HG03520 (cell line): ENCODE results near the gene ARAP1.

Experiments used
- ATAC-seq: cut with Tn5 transposase; IDR thresholded peaks from one replicate; pipeline ENCODE4 v1.9.1; 2021; ENCODE audit warnings: mild to moderate bottlenecking, moderate library complexity; ENCODE audit not compliant: unreplicated experiment

ARAP1 gene

DNA sequence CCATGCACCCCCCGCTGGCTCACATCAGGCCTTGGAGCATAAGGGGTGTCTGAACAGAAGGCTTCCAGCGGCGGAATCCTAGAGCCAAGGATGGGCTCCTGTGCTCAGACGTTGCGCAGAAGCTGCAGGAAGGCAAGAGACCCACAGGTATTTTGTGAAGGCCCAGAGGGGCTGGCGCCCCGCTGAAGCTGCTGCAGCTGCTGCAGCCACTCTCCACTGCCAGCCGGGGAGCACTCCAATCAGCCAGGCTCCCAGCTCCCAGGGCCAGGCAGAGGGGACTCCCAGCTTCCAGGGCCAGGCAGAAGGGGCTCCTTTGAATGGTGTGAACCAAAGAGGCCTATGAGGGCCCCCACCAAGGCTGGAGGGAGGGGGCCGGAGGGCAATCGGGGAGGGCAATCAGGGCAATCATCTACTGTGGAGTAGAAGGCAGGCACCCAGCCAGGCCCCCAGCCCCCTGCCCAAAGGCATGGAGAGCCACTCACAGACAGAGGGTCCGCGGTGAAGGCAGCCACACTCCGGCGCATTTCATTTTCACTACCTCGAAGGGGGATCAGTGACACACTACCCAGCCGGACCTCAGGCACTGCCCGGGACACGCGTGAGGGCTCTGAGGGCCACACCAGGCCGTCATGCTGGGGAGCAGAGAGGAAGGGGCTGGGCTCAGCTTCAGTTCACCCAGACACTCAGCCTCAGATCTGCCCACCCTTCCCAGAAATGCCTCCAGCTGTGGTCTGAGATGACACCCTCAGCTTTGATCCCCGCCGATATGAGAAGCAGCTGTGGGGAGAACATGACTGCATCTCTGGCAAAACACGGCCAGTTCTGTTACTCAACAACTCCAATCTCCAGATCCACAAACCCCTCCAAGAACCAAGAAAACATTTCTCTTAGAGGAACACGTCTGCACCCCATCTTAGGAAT is 66.4 kb downstream of the ARAP1 start:
- no peak for ATAC-seq

DNA sequence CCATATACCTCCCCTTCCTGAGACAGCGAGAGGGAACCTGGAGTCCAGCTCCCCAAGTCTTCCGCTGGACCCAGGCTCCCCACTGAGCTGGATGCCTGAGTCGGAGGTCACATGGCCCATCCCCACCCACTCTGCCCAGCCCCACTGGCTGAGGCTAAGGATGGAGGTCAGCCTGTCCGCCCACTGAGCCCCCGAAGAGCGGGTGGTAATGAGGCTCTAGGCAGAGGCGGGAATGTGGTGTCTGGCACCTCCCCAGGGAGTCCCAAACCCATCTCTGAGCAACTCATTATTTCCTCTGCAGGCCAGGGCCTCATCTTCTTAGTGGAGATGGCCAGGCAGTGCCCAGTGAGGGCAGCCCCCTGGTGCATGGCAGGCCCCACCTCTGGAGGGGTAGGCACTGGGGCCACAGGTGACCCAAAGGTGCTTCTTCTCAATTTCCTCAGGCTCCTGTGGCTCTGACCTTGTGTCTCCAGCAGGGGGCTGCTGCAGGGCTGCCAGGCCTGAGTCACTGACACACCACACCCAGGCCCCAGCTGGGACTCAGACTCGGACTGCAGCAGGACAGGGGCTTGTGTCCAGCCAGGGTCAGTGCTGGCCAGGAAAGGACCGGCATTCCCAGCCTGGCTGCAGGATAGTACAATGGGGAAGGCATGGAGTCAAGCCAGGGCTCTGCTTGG is 67.8 kb downstream of the ARAP1 start:
- ATAC-seq, result no peak

DNA sequence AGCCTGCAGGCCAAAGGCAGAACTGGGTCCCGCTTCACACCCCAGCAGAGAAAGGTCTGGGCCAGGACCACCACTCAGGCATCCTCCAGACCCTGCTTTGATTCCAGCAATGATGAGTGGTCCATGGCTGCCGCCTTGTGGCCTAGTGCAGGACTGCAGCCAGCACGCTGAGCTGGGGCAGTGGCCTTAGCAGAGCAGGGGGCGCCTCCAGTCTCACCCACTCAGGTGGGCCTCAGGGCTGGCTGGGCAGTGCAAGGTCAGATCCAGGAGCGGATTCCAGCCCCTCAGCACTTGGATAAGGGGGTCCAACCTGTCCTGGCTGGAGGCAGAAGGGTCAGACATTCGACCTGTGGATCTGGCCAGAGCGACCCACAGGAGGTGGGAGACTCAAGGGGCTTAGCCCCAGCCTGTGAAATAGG is 68.4 kb downstream of the ARAP1 start:
- ATAC-seq, result no peak

DNA sequence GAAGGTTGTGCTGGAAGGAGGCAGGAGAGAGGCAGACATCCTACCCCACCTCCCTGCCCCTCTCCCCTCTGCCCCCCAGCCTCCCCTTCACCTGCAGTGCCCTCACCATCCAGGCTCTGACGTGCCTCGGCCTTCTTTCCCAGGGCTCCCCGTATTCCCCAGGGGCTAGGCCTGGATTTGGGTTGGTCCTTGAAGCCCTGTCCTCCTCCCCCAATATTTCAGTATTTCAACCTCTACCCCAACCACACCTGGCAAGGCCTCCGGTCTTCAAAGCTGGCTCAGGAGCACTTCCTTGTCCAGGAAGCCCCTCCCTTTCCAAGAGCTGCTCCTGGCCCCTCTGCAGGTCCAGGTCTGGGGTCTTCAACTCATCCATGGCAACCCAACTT is 69.4 kb downstream of the ARAP1 start:
- ATAC-seq, result no peak

DNA sequence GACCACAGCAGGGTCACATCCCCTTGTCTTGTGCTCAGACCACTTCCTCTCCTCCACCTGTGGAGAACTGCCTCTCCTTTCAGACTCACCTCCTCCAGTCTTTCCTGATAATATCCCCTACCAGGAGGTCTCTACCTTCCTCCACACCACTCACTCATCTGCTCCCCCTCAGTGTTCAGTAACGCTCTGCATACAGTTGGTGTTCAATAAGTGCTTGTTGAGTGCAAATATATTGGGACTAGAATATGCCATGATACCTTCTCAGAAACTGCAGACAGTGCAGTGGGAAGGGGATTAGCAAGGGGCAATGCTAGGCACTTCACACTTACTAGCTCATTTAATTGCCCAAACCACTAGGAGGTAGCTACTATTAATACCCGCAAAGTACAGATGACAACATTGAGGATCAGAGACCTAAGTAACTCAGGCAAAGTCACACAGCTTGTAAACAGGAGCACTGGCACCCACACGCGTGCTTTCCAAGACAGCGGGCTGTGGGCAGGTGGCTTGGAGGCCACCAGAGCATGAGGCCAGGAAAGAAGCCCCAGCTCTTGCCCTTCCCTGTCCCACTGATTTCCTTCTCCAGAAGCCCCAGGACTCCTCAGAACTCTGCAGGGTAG is 69.9 kb downstream of the ARAP1 start:
- no peak for ATAC-seq

DNA sequence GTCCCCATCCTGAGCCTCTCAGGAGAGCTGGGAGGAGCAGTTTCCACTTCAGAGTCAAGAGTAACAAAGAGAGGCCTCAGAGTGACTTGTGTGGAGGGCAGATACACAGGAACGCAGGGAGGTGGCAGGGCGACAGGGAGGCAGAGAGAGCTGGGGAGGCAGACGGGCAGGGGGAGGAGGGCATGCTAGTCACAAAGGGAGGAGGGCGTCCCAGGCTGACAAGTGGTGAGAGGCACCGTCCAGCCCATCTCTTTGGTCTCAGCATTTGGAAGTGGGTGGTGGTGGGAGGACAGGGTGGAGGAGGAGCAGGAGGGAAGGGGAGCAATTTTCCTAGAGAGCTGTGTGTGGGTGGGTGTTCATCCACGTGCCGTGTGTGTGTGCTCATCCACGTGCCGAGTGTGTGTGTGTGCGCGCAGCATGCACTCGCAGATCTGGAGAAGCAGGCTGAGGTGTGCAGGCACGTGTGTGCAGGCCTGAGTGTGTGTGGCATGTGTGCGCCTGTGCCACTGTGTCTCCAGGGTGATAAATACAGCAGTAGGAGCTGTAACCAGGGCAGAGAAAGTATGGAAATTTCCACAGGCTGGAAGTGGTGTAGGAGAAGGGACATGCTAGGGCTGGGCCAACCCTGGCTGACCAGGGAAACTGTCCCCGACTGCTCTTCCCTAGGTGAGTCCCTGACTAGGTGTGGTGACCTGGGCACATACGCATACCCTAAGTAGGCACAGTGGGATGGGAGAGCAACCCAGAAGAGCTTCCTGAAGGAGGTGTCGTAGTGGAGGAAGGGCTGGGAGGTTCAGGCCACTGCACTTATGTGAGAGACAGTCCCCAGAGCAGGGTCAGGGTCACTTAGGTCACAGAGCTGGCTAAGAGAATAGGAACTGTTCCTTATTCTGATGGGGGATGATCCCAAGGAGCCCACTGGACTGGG is 70.7 kb downstream of the ARAP1 start:
- no peak for ATAC-seq

DNA sequence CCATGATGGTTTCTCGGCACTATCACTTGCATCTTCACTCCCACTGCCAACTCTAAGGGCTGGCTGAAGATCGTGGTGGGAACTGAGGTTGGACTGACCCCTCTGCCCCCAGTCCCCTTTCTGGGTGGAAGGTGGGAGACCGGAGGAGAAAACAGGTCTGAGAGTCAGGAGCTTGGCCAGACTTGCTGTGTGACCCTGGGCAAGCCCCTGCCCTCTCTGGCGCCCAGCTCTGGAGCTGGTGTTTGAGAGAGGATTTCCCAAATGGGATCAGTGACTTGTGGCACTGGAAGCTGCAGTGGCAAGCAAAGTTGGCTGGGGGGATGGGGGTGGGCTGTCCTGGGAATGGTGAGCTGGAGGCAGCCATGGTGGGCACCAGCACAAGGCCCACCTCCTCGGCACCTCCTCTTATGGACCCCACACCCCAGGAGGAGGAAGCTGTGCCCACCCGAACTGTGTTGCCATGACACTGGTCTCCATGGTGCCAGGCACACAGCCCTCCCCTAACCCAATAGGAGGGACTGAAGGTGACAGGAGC is 71.5 kb downstream of the ARAP1 start:
- no peak for ATAC-seq

DNA sequence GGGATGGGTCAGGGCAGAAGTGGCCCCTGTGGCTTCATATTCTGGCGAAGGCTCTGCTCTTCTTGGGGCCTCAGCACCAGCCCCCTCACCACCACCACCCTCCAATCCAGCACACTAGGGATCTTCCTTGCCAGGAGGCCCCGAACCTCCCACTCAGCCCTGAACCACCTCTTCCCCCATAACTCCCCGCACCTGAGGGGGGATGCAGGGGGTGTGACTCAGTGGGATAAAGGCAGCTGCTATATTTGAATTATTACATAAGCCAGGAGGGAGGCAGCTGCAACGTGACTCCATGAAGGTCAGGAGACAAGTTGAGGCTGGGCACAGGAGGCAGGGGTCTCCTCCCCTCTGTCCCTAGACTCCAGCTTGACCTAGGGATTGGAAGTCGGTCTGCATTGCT is 72.3 kb downstream of the ARAP1 start:
- ATAC-seq, result no peak

DNA sequence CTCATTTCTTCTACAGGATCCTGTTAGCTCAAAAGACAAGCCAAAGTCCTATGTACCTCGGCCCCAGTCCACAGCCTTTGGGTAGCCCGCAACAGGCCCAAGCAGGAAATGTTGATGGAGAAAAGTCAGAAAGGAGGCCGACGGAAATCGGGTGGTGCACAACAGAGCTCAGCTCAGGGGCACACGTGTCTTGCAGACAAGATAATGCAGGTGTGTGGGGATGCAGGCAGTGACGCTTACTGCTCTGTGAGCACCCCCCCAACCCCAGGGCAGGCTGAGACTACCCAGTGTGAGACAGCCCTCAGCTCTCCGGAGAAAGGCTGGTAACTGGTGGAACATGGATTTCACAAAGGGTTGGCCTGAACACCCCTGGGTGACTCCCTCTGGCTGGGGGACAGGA is 73.7 kb downstream of the ARAP1 start:
- ATAC-seq, result no peak

DNA sequence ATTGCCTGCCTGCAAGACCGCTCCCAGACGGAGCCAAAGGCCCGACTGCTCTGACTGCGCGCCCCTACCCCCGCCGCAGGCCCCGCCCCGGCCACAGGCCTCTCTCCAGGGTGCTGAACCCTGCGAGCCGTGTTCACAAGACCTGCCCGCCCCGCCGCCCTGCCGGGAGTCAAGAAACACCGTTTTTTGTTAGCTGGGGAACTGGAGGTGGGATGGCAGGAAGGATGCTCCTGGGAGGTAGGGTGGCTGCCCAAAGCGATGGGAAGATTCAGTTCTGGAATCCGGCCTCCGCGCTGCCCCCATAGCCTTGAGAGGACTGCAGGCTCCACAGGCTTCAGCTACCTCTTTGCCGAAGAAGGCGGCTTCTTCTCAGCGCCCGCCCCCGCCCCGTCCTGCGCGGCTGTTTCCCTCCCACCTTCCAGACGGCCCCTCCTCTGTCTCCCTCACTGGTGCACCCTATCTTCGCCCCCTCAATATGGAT is 75.3 kb downstream of the ARAP1 start:
- ATAC-seq, result no peak

DNA sequence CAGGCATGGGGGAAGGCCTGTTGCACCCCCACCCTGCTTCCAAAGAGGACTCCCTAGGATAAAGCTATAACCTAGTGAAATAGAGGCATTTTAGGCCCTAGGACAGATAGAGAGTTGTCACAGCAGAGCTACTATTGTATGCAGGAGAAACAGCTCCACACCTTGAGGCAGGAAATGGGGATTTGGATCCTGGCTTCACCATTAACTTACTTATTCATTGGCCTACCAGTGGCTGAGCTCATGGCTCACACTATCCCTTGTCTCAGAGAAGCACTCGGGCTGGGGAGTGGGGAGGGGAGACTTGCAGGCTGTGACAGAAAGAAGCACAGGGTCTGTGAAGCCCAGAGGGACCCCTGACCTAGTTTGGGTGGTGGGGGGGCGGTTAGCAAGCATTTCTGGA is 77.0 kb downstream of the ARAP1 start:
- ATAC-seq, result no peak

DNA sequence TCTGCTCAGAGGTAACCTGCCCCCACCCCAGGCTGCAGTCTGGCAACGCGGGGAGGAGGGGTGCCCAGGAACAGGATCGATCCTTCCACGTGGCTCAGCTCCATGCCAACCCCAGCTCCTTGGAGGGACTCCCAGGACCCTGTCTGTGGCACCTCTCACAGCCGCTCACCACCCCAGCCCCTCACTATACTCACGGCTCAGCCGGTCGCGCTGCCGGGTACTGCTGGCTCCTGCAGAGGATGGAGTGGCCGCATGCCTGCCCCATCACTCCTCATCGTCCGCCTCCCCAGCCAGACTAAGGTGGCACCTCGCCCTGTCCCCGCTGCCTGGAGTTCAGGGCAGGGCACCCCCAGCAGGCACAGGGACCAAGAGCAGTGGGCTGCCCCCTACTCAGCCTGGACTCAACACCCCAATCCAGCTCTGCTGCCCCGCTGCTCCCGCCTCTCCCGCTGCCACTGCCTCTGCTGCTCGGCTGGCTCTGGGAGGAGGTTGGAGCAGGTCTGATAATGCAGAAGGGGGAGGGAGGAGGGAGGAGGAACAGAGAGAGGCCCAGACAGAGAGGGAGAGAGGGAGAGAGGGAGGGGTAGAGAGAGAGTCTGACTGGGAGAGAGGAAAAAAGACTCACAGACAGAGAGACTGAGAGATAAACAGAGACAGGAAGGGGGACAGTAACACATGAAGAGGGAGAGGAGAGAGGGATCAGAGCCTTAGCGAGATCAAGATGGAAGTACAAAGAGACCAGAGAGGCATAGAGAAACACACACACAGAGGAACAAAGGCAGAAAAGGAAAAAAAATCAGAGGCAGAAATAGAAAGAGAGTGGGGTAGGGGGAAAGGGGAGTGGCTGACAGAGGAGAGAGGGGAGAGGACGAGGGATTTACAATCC is 78.0 kb downstream of the ARAP1 start, which contains the start of gene PDE2A:
Gene PDE2A (minus strand): TSS at position 480 of the 886 bp plus-strand sequence. CDS start 215 bp downstream, at position 265.
- no peak for ATAC-seq

DNA sequence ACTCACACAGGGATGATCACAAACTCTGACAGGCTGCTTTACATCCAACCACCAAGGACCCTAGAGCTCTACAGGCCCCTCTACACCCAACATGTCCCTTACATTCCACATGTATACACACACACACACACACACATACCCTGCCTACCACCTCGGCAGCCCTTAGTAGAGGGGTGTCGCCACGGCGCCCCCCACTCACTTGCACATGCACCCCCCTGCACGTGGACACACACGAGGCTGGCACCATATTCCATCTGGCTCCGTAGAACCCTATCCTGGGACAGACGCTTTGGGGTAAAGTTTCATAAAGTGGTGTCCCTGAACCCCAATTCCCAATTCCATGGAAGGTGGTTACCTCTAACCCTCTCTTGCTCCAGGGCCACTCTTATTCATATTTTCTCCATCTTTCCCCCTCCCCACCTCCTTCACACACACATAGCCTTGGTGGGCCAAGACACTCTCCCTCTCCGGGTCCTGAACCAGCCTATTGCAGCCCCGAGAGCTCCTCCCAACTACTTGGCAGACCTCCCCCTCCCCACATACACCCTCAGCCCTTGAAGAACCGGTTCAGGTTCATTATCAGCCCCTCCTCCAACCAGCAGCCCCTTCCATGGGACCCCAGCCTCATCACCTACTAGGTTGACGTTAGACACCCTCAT is 78.8 kb downstream of the ARAP1 start:
- ATAC-seq, result no peak

DNA sequence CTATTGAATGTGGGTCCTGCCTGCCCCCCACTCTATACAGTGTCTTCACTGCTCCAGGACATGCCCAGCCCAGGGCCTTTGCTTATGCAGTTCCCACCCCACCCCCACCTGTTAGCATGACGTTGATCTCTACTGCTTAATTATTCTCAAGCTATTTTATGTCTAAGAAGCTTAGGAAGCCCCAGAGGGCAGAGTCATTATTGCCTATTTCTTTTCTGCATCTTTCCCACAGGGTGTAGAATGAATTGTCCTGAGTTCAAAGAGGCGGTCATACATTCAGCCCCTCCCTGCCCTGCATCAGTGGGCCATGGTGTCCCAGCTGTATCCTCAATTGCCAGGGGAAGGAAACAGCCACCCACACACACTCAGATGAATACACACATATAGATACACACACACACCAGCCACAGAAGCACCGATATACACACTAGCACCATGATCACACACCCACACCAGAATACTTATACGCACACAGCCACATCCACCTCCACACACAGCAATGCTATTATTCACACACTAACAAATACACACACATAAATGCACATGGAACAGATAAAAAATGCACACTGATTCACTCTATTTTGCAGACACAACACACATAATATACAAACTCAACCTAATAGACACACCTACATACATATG is 79.5 kb downstream of the ARAP1 start:
- no peak for ATAC-seq

DNA sequence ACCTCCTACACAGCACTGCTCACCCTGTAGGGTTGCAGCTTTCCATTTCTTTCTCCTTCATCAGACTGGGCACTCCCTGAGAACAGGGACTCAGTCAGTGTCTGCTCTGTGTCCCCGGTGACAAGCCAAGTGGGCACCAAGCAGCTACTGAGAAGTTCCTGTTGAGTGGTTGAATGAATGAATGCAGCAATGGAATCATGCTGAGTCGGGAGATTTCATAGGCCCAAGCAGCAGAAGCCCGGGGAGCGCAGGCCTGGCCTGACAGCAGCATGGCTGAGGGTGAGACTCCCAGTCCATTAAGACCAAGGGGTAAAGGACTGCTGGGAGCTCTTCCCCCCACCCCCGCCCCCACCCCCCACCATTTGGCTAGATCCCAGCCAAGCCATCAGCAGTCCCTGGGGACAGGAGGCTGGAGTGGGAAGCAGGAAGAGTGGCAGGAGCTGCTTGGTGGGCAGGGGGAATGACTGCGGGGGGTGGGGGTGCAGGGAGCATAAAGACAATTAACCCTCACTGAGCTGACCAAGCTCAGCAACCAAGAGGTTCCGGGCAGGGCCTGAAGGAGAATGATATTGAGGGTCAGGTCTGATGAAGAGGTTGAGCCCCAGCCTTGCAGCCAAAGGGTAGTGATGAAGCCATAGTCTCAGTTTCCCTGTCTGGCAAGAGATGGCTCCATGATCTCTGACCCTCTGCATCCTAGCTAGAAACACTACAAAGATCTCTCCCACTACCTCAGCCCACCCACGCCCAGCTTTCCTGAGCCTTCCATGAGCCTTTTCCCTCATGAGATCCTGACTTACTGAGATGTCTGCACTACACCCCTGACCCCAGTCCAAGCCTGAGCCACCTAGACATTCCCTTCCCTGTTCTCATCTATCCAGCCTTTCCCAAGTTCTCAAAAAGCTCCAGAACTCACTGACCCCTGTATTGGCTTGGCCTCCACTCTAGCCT is 80.8 kb downstream of the ARAP1 start:
- no peak for ATAC-seq

DNA sequence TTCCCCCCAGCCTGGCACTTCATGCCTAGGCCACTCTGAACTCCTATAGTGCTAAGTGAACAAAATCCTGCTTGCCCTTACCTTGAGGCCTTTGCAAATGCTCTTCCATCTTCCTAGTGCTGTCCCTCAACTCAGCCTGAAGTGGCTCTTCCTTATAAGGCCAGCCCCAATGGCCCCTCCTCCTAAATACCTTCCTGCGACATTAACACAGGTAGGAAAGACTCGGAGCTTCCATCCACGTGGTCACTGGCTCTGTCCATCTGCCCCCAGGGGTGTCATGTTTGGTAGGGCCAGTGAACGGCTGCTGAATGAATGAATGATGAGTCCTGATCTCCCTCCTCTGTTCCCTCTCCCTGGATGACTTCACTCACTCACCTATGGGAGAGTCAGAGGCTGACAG is 82.2 kb downstream of the ARAP1 start:
- no peak for ATAC-seq

DNA sequence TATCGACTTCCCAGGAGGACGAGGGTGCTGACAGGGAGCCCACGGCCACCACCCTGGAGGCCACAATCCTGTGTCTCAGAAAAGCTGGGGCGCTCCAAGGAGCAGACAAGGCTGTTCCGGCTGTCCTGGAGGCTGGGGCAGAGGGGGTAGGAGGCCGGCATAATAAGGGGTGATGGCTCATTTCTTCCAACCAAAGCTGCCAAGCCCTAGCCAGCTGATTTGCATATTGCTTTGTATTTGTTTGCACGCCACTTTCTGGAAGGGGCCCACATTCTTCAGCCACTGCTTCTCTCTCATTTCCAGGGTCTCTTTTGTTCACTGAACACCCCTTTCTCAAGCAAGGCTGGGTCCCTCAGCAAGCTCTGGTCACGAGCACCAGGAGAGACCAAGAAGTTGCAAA is 82.7 kb downstream of the ARAP1 start:
- no peak for ATAC-seq
